ENCODE measurements around the gene BMP6.

The BMP6 gene

DNA sequence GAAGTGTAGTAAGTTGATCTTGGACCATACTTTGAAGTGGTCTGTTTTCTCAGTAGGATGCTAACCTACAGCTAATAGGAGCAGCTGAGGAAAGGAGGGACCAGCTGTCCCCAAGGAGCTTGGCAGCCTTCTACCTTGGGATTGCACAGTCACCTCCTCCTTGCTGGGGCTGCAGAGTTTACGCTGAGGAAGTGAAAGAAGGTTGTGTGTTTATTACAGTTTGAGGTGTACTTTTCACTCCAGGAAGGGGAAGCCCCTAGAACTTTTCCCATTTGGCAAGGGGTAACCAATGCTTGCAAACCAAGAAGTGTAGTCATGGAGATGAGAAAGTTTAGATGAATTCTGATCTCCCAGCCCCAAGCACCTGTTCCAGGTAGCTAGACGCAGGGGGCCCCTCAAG is 58.8 kb downstream of the BMP6 start:
- no peak overlapping the region for H3K4me2 ChIP-seq (ENCODE audit: low read length, poor library complexity, severe bottlenecking)
- no peaks in the 10 kb centered on the region for H3K36me3 ChIP-seq (ENCODE audit: control insufficient read depth in 1 of 2, insufficient read depth in 2 of 2, low read depth in 1 of 2, low read length in 2 of 2)
- H2AK5ac ChIP-seq (ENCODE audit: low read length, severe bottlenecking) = no peak overlapping the region
- H2BK12ac ChIP-seq (ENCODE audit: low read length in 2 of 2) = no peak overlapping the region
- H2AFZ ChIP-seq (ENCODE audit: low read depth, low read length) = no peak overlapping the region
- H3K23ac ChIP-seq (ENCODE audit: low read length in 2 of 2) = no peak overlapping the region
- no peak overlapping the region for H3K18ac ChIP-seq (ENCODE audit: low read depth in 1 of 2, low read length in 2 of 2)
- no peak overlapping the region for H3K4me3 ChIP-seq (ENCODE audit: insufficient read depth in 1 of 2, low read depth in 1 of 2, low read length in 2 of 2)
- H3K27ac ChIP-seq (ENCODE audit: low read length, poor library complexity, severe bottlenecking) = no peak overlapping the region
- no peaks in the 10 kb centered on the region for H3K4me1 ChIP-seq (ENCODE audit: control insufficient read depth, insufficient read depth, low read depth, low read length)
- no peaks in the 10 kb centered on the region for H3K9me3 ChIP-seq (ENCODE audit: control insufficient read depth, low read length)
- H3K79me1 ChIP-seq (replicated peaks; ENCODE audit: low read length, poor library complexity, severe bottlenecking) = no peaks in the 10 kb centered on the region
- peaks cover 0 to 9% of the 10 kb centered on the region in 2 experiments for H3K27me3 ChIP-seq (ENCODE audit: control insufficient read depth in 1 of 2, insufficient read depth in 1 of 2, low read length in 2 of 2)
- H2BK120ac ChIP-seq (ENCODE audit: low read depth, low read length) = no peak overlapping the region
- H4K8ac ChIP-seq (ENCODE audit: low read length) = no peak overlapping the region
- DNase-seq = no peak
- 89% methylated on average over 2 of the region's 2 CpGs for WGBS
- no peak overlapping the region for H2BK15ac ChIP-seq (ENCODE audit: low read depth, poor library complexity, severe bottlenecking)
- no peak overlapping the region for H2BK5ac ChIP-seq (ENCODE audit: low read depth, low read length, poor library complexity, severe bottlenecking)
- no peak overlapping the region for H3K4ac ChIP-seq (ENCODE audit: low read depth in 1 of 2, low read length in 2 of 2)
- H4K91ac ChIP-seq (ENCODE audit: low read length) = no peak overlapping the region
- H3K14ac ChIP-seq (ENCODE audit: low read length in 2 of 2) = no peak overlapping the region
- no peak overlapping the region for H3K9ac ChIP-seq (ENCODE audit: low read length)

DNA sequence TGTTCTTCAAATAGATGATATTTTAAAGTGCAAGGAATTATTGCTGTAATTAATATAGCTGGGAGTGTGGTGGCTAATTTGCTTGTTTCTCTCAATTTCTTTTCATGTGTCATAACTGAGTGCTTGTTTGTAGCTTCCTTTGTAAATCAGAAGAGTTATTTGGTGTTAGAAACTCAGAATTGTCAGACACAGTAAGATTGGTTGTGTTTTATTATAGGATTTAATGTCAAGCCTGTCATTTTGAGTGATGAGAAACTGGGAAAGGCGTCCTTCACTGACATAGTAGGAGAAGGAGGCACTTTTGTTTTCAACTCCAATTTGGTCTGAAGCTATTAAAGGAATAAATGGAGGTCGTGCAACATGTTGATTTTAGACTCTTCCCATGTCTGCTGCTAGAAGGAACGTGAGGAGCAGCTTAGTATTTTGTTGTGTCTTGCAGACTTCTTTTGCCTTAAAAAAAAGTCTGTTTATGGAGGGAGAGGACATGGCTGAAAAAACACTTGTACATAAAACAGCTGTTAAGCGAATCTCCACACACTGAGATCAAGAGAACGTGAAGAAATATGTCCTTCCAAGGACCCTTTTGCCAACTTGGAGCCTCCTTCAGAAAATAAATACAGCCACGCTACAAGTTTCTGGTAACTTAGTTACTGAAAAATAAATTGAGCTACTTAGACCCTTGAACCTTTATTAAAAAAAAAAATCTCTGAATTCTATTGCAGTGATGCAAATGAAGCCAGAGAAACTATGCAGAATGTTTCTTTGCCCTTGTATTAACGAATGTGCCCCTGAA is 59.5 kb downstream of the BMP6 start:
- Histone ChIP-seq H4K8ac (ENCODE audit: low read length) (no peak overlapping the region), H3K9ac (ENCODE audit: low read length) (no peak overlapping the region), H3K18ac (ENCODE audit: low read depth in 1 of 2, low read length in 2 of 2) (no peak overlapping the region), H3K36me3 (ENCODE audit: control insufficient read depth in 1 of 2, insufficient read depth in 2 of 2, low read depth in 1 of 2, low read length in 2 of 2) (no peaks in the 10 kb centered on the region), H3K9me3 (ENCODE audit: control insufficient read depth, low read length) (no peaks in the 10 kb centered on the region), H3K4ac (ENCODE audit: low read depth in 1 of 2, low read length in 2 of 2) (no peak overlapping the region), H3K23ac (ENCODE audit: low read length in 2 of 2) (no peak overlapping the region), H2BK15ac (ENCODE audit: low read depth, poor library complexity, severe bottlenecking) (no peak overlapping the region), H3K27ac (ENCODE audit: low read length, poor library complexity, severe bottlenecking) (no peak overlapping the region), H3K4me3 (ENCODE audit: insufficient read depth in 1 of 2, low read depth in 1 of 2, low read length in 2 of 2) (no peak overlapping the region), H2AFZ (ENCODE audit: low read depth, low read length) (no peak overlapping the region), H4K91ac (ENCODE audit: low read length) (no peak overlapping the region), H3K4me2 (ENCODE audit: low read length, poor library complexity, severe bottlenecking) (no peak overlapping the region), H3K14ac (ENCODE audit: low read length in 2 of 2) (no peak overlapping the region), H3K4me1 (ENCODE audit: control insufficient read depth, insufficient read depth, low read depth, low read length) (no peaks in the 10 kb centered on the region), H2BK5ac (ENCODE audit: low read depth, low read length, poor library complexity, severe bottlenecking) (no peak overlapping the region), H3K79me1 (replicated peaks; ENCODE audit: low read length, poor library complexity, severe bottlenecking) (no peaks in the 10 kb centered on the region), H3K27me3 (ENCODE audit: control insufficient read depth in 1 of 2, insufficient read depth in 1 of 2, low read length in 2 of 2) (peaks cover 0 to 9% of the 10 kb centered on the region in 2 experiments), H2BK12ac (ENCODE audit: low read length in 2 of 2) (no peak overlapping the region), H2BK120ac (ENCODE audit: low read depth, low read length) (no peak overlapping the region), H2AK5ac (ENCODE audit: low read length, severe bottlenecking) (no peak overlapping the region)
- peak; percentile 21 for DNase-seq
- WGBS = 44% methylated on average over 6 of the region's 7 CpGs

DNA sequence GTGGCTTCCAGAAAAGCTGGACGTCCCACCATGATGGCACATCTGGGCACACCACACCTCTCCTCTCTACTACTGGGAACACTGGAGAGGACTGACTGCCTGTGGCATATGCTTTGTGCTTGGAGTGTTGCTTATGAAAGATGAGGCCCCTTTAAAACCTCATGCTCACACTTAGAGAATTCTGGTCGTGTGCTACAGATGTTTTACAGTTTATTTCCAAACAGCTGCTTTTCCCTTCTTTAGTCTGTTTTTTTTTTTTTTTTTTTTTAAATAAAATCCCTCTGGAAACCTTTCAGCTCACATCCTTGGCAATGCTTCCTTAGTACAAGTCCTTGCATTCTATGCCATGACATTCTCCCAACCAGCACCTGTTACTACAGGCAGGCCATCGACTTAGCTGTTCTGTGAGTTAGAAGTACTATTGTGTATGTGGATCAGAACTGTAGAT is 60.3 kb downstream of the BMP6 start:
- Histone ChIP-seq H2AFZ (ENCODE audit: low read depth, low read length) (no peak overlapping the region), H3K4me1 (ENCODE audit: control insufficient read depth, insufficient read depth, low read depth, low read length) (no peaks in the 10 kb centered on the region), H3K9me3 (ENCODE audit: control insufficient read depth, low read length) (no peaks in the 10 kb centered on the region), H3K14ac (ENCODE audit: low read length in 2 of 2) (no peak overlapping the region), H3K36me3 (ENCODE audit: control insufficient read depth in 1 of 2, insufficient read depth in 2 of 2, low read depth in 1 of 2, low read length in 2 of 2) (no peaks in the 10 kb centered on the region), H2AK5ac (ENCODE audit: low read length, severe bottlenecking) (no peak overlapping the region), H3K4me3 (ENCODE audit: insufficient read depth in 1 of 2, low read depth in 1 of 2, low read length in 2 of 2) (peak overlapping the region in 1 of 2 experiments; percentile 54), H2BK15ac (ENCODE audit: low read depth, poor library complexity, severe bottlenecking) (no peak overlapping the region), H4K91ac (ENCODE audit: low read length) (no peak overlapping the region), H3K9ac (ENCODE audit: low read length) (no peak overlapping the region), H2BK120ac (ENCODE audit: low read depth, low read length) (no peak overlapping the region), H3K27ac (ENCODE audit: low read length, poor library complexity, severe bottlenecking) (no peak overlapping the region), H3K27me3 (ENCODE audit: control insufficient read depth in 1 of 2, insufficient read depth in 1 of 2, low read length in 2 of 2) (peaks cover 2 to 9% of the 10 kb centered on the region in 2 experiments), H3K4me2 (ENCODE audit: low read length, poor library complexity, severe bottlenecking) (no peak overlapping the region), H3K79me1 (replicated peaks; ENCODE audit: low read length, poor library complexity, severe bottlenecking) (no peaks in the 10 kb centered on the region), H3K23ac (ENCODE audit: low read length in 2 of 2) (no peak overlapping the region), H3K18ac (ENCODE audit: low read depth in 1 of 2, low read length in 2 of 2) (no peak overlapping the region), H3K4ac (ENCODE audit: low read depth in 1 of 2, low read length in 2 of 2) (no peak overlapping the region), H4K8ac (ENCODE audit: low read length) (no peak overlapping the region), H2BK12ac (ENCODE audit: low read length in 2 of 2) (no peak overlapping the region), H2BK5ac (ENCODE audit: low read depth, low read length, poor library complexity, severe bottlenecking) (no peak overlapping the region)
- 75% methylated on average over 2 of the region's 3 CpGs for WGBS
- no peak for DNase-seq

DNA sequence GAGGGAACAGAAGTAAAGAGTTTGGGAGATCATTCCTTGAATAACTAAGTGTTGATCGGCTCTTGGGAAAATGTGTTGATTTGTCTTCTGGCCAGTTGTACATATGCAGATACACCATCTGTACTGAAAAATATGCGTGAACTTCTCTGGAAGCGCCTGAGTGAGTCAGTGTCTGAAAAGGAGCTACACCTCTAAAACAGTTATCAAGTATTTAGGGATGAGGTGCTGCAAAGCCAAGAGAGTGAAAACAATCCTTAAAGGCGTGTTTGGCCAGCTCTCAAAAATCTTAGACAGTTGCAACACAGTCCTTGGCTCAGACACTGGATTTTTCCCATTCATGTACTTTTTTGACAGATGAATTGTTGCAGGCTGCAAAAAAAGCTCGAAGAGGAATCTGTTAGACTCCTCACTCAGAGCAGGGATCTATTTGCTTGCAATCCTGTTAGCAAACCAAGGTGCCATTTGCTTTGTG is 61.3 kb downstream of the BMP6 start:
- H2BK15ac ChIP-seq (ENCODE audit: low read depth, poor library complexity, severe bottlenecking) = no peak overlapping the region
- no peaks in the 10 kb centered on the region for H3K36me3 ChIP-seq (ENCODE audit: control insufficient read depth in 1 of 2, insufficient read depth in 2 of 2, low read depth in 1 of 2, low read length in 2 of 2)
- no peak overlapping the region for H4K91ac ChIP-seq (ENCODE audit: low read length)
- H2BK120ac ChIP-seq (ENCODE audit: low read depth, low read length) = no peak overlapping the region
- H3K27me3 ChIP-seq (ENCODE audit: control insufficient read depth in 1 of 2, insufficient read depth in 1 of 2, low read length in 2 of 2) = peaks cover 5 to 11% of the 10 kb centered on the region in 2 experiments
- no peak overlapping the region for H2BK5ac ChIP-seq (ENCODE audit: low read depth, low read length, poor library complexity, severe bottlenecking)
- no peak overlapping the region for H2AFZ ChIP-seq (ENCODE audit: low read depth, low read length)
- no peaks in the 10 kb centered on the region for H3K79me1 ChIP-seq (replicated peaks; ENCODE audit: low read length, poor library complexity, severe bottlenecking)
- 86% methylated on average over 5 of the region's 5 CpGs for whole genome bisulfite sequencing
- no peak overlapping the region for H2BK12ac ChIP-seq (ENCODE audit: low read length in 2 of 2)
- H3K14ac ChIP-seq (ENCODE audit: low read length in 2 of 2) = no peak overlapping the region
- H3K4me3 ChIP-seq (ENCODE audit: insufficient read depth in 1 of 2, low read depth in 1 of 2, low read length in 2 of 2) = peak overlapping the region in 1 of 2 experiments; percentile 54
- no peak overlapping the region for H3K27ac ChIP-seq (ENCODE audit: low read length, poor library complexity, severe bottlenecking)
- H3K9me3 ChIP-seq (ENCODE audit: control insufficient read depth, low read length) = no peaks in the 10 kb centered on the region
- H2AK5ac ChIP-seq (ENCODE audit: low read length, severe bottlenecking) = no peak overlapping the region
- no peak overlapping the region for H3K4ac ChIP-seq (ENCODE audit: low read depth in 1 of 2, low read length in 2 of 2)
- no peaks in the 10 kb centered on the region for H3K4me1 ChIP-seq (ENCODE audit: control insufficient read depth, insufficient read depth, low read depth, low read length)
- H3K23ac ChIP-seq (ENCODE audit: low read length in 2 of 2) = no peak overlapping the region
- H3K4me2 ChIP-seq (ENCODE audit: low read length, poor library complexity, severe bottlenecking) = no peak overlapping the region
- peak; percentile 5 for DNase-seq
- H3K18ac ChIP-seq (ENCODE audit: low read depth in 1 of 2, low read length in 2 of 2) = no peak overlapping the region
- no peak overlapping the region for H4K8ac ChIP-seq (ENCODE audit: low read length)
- peak overlapping the region; percentile 4 for H3K9ac ChIP-seq (ENCODE audit: low read length)
